ENCODE measurements around the gene LSMEM2.
"Not testable (repeated sequence)": the region's sequence is repeated elsewhere in the genome, so short reads cannot be mapped to it uniquely, and the experiment has no call there.

LSMEM2 gene

GRCh38 chr3:50241713-50242380, 37.0 kb upstream of the LSMEM2 start:
- Mint-ChIP-seq H3K27ac (peak overlapping the region; percentile 96), H3K36me3 (no peaks in the 10 kb centered on the region), H3K9me3 (ENCODE audit: low read depth) (no peaks in the 10 kb centered on the region), H3K27me3 (no peaks in the 10 kb centered on the region), H3K4me3 (peak overlapping the region; percentile 40), H3K4me1 (ENCODE audit: low read depth) (peaks cover 72% of the 10 kb centered on the region)

DNA sequence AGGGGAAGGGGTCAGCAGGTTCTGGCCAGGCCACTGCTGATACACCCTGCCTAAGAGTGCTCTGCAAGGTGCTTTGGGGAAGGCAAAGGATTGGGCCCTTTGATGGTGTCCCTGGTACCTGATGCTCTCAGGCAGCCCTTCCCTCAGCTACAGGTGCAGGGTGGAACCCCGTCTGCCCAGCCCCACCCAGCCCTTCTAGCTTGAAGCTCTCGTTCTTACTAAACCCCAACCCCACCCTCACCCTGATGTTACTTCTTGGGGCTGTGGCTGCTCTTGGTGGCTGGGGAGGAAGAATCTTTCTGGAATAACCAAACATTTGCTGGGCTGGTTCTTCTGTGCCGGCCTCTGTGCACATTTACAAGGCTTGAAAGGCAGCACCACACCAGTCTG, 36.5 kb upstream of the LSMEM2 start:
- Mint-ChIP-seq H3K4me3 (peak overlapping the region; percentile 69), H3K27me3 (no peaks in the 10 kb centered on the region), H3K4me1 (ENCODE audit: low read depth) (peaks cover 77% of the 10 kb centered on the region), H3K9me3 (ENCODE audit: low read depth) (no peaks in the 10 kb centered on the region), H3K27ac (peak overlapping the region; percentile 96), H3K36me3 (no peaks in the 10 kb centered on the region)

- H3K36me3 Mint-ChIP-seq, result no peaks in the 10 kb centered on the region
Measured at GRCh38 chr3:50242851-50243542, 35.9 kb upstream of the LSMEM2 start.

DNA sequence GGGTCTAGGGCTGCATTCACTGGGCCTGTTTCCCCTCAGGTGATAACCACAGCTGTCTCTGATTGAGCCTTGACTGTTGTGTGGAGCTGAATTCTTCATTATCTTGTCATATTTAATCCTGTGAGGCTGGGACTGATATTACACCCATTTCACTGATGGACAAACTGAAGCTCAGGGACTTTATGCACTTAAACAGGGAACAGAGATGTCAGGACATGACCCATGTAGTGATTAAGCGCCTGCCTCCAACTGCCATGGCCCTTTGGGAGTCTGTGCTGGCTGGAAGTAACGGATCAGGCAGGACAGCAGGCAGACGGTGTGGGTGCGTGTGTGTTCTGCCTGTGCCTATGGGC, 35.4 kb upstream of the LSMEM2 start:
- H3K27me3 Mint-ChIP-seq, result no peaks in the 10 kb centered on the region
- H3K27ac Mint-ChIP-seq, result peak overlapping the region; percentile 81
- H3K36me3 Mint-ChIP-seq, result no peaks in the 10 kb centered on the region
- H3K4me1 Mint-ChIP-seq (ENCODE audit: low read depth), result peaks cover 79% of the 10 kb centered on the region
- no peaks in the 10 kb centered on the region for H3K9me3 Mint-ChIP-seq (ENCODE audit: low read depth)
- H3K4me3 Mint-ChIP-seq, result no peak overlapping the region

More at GRCh38 chr3:50242851-50243542, 35.9 kb upstream of the LSMEM2 start:
- H3K27ac Mint-ChIP-seq, result peak overlapping the region; percentile 96
- H3K4me3 Mint-ChIP-seq, result peak overlapping the region; percentile 69
- H3K9me3 Mint-ChIP-seq (ENCODE audit: low read depth), result no peaks in the 10 kb centered on the region
- no peaks in the 10 kb centered on the region for H3K27me3 Mint-ChIP-seq
- H3K4me1 Mint-ChIP-seq (ENCODE audit: low read depth), result peaks cover 78% of the 10 kb centered on the region

DNA sequence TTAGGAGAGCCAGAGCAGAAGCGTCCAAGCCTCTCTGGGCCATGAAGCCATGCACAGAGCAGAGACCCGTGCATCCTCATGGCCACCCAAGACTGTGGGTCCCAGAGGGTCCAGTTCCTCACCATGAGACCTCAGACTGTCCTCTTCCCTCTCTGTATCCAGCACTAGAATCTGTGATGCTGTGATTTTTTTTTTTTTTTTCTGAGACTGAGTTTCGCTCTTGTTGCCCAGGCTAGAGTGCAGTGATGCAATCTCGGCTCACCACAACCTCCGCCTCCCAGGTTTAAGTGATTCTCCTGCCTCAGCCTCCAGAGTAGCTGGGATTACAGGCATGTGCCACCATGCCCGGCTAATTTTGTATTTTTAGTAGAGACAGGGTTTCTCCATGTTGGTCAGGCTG, 34.1 kb upstream of the LSMEM2 start:
- H3K4me1 Mint-ChIP-seq (ENCODE audit: low read depth), result peaks cover 75% of the 10 kb centered on the region
- H3K27ac Mint-ChIP-seq, result peak overlapping the region; percentile 97
- H3K36me3 Mint-ChIP-seq; H3K9me3 Mint-ChIP-seq (ENCODE audit: low read depth); H3K27me3 Mint-ChIP-seq: not testable (repeated sequence)
- peak overlapping the region; percentile 66 for H3K4me3 Mint-ChIP-seq

DNA sequence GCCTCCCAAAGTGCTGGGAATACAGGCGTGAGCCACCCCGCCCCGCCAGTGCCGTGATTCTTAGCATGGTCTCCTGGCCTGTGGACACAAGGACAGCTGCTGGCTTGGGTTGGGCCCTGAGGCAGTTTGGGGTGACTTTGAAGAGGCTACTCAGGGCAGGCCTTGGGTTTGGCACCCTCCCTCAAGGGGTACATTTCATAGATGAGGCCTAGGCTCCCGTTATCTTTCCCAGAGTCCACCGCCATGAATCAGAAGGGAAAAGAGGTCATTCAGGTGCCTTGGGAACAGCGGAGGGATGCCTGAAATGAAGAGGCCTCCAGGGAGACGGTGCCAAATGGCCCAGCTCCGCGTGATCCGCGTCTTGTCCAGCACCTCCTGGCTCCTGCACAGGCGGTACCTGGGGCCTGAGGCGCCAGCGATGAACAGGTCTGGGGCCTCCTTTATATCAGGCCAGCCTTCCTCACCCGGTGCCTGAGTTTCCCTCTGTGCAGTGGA, 33.6 kb upstream of the LSMEM2 start:
- Mint-ChIP-seq H3K36me3 (no peaks in the 10 kb centered on the region), H3K4me3 (peak overlapping the region; percentile 66), H3K9me3 (ENCODE audit: low read depth) (no peaks in the 10 kb centered on the region), H3K27ac (peak overlapping the region; percentile 97), H3K27me3 (no peaks in the 10 kb centered on the region), H3K4me1 (ENCODE audit: low read depth) (peaks cover 75% of the 10 kb centered on the region)

GRCh38 chr3:50245831-50246516, 32.9 kb upstream of the LSMEM2 start:
- H3K9me3 Mint-ChIP-seq (ENCODE audit: low read depth), result no peaks in the 10 kb centered on the region
- H3K4me3 Mint-ChIP-seq, result peak overlapping the region; percentile 85
- H3K36me3 Mint-ChIP-seq, result no peaks in the 10 kb centered on the region
- H3K27me3 Mint-ChIP-seq, result no peaks in the 10 kb centered on the region
- peak overlapping the region; percentile 97 for H3K27ac Mint-ChIP-seq
- peaks cover 72% of the 10 kb centered on the region for H3K4me1 Mint-ChIP-seq (ENCODE audit: low read depth)

- H3K4me3 Mint-ChIP-seq, result peak overlapping the region; percentile 85
- peaks cover 72% of the 10 kb centered on the region for H3K4me1 Mint-ChIP-seq (ENCODE audit: low read depth)
- no peaks in the 10 kb centered on the region for H3K9me3 Mint-ChIP-seq (ENCODE audit: low read depth)
- H3K27ac Mint-ChIP-seq, result peak overlapping the region; percentile 97
- no peaks in the 10 kb centered on the region for H3K36me3 Mint-ChIP-seq
- H3K27me3 Mint-ChIP-seq, result no peaks in the 10 kb centered on the region
Measured at GRCh38 chr3:50246517-50246954, 32.4 kb upstream of the LSMEM2 start.

DNA sequence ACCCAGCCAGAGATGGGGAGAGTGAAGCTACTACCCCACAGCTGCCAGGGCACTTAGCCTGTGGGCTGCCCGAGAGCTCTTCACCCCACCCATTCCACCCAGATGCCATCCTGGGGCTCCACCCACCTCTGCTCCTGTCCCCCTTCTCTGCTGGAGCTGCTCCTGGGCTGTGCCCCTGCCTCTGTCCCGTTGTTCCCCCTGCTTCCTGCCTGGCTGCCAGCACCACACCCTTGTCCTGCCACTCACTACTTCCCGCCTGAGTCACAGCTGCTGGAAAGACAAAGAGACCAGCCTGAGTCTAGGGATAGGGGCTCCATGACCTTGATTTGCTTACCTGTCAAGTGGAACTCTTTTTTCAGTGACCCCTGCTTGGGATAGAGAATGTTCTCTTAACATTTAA, 30.5 kb upstream of the LSMEM2 start:
- Mint-ChIP-seq H3K4me3 (peak overlapping the region; percentile 56), H3K27ac (peak overlapping the region; percentile 94), H3K27me3 (no peaks in the 10 kb centered on the region), H3K4me1 (ENCODE audit: low read depth) (peaks cover 59% of the 10 kb centered on the region), H3K36me3 (no peaks in the 10 kb centered on the region), H3K9me3 (ENCODE audit: low read depth) (no peaks in the 10 kb centered on the region)

DNA sequence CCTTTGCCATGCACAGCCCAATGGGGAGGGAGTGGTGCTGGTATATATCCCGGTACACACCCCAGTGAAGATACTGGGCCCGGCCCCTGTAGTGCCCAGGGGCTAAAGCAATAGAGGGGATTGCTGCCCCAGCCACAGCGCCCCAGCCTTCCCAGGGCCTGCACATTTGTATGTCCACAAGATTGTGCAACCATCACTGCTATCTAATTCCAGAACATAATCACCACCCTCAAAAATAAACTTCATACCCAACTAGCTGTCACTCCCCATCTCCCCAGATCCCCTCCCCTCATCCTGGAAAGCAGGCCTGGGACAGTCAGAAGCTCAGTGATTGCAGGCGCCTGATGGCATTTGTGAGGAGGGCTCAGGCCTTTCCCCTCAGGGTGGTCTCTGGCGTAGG, 29.4 kb upstream of the LSMEM2 start:
- Mint-ChIP-seq H3K9me3 (ENCODE audit: low read depth) (no peaks in the 10 kb centered on the region), H3K27ac (peak overlapping the region; percentile 94), H3K4me1 (ENCODE audit: low read depth) (peaks cover 53% of the 10 kb centered on the region), H3K36me3 (no peaks in the 10 kb centered on the region), H3K4me3 (no peak overlapping the region), H3K27me3 (no peaks in the 10 kb centered on the region)

DNA sequence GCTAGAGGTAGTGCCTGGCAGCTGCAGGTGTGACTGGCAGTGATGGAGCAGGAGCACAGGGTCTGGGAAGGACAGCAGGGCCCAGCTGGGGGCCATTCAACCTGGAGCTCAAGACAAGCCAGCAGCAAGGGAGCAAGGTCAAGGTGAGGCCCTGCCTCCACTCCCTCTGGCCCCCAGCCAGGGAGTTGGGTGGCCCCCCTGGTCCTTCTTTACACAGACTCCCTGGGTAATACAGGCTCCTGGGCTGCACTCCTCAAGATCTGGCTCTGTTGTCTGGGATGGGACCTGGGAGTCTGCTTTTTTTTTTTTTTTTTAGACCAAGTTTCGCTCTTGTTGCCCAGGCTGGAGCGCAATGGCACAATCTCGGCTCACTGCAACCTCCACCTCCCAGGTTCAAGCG, 28.4 kb upstream of the LSMEM2 start:
- H3K27me3 Mint-ChIP-seq, result no peaks in the 10 kb centered on the region
- no peaks in the 10 kb centered on the region for H3K36me3 Mint-ChIP-seq
- H3K27ac Mint-ChIP-seq, result peak overlapping the region; percentile 94
- H3K4me1 Mint-ChIP-seq (ENCODE audit: low read depth), result peaks cover 46% of the 10 kb centered on the region
- no peaks in the 10 kb centered on the region for H3K9me3 Mint-ChIP-seq (ENCODE audit: low read depth)
- no peak overlapping the region for H3K4me3 Mint-ChIP-seq

- Mint-ChIP-seq H3K27ac (peak overlapping the region; percentile 81), H3K4me1 (ENCODE audit: low read depth) (peaks cover 41% of the 10 kb centered on the region), H3K9me3 (ENCODE audit: low read depth) (no peaks in the 10 kb centered on the region), H3K27me3 (no peaks in the 10 kb centered on the region), H3K4me3 (no peak overlapping the region), H3K36me3 (no peaks in the 10 kb centered on the region)
Measured at GRCh38 chr3:50251220-50251619, 27.7 kb upstream of the LSMEM2 start.

DNA sequence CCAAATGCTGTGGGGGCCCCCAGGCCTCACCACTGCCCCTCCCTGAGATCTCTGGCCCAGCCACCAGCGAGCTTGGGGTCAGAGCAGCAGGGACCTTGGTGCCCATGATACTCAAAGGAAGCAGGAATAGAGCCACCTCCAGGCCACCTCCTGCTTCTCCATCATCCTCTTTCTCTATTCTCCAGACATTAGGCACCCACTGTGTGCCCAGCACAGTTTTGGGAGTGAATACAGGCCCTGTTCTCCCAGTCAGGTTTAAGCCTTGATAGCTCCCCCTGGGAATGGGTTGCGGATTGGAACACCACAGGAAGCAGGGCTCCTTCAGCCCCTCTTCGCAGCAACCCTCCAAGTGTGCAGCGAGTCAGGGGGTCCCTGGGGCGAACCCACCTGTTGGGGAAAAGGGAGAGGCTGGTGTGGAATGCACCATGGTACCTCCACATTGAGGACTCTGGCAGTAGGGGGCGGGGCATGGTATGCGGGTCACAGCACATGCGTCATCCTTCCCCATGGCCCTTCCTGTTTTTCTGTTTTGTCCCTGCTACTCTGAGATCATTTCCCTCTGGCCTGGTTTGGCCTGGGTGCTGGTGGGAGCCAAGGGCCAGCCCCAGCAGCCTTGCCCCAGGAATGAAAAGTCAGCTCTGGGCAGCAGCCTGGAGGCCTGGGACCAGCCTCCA, 24.2 kb upstream of the LSMEM2 start:
- no peaks in the 10 kb centered on the region for H3K9me3 Mint-ChIP-seq (ENCODE audit: low read depth)
- peaks cover 4% of the 10 kb centered on the region for H3K36me3 Mint-ChIP-seq
- peaks cover 23% of the 10 kb centered on the region for H3K4me1 Mint-ChIP-seq (ENCODE audit: low read depth)
- H3K27ac Mint-ChIP-seq, result no peak overlapping the region
- no peaks in the 10 kb centered on the region for H3K27me3 Mint-ChIP-seq
- H3K4me3 Mint-ChIP-seq, result no peak overlapping the region

GRCh38 chr3:50255251-50255615, 23.7 kb upstream of the LSMEM2 start:
- Mint-ChIP-seq H3K36me3 (peaks cover 4% of the 10 kb centered on the region), H3K4me3 (no peak overlapping the region), H3K27ac (no peak overlapping the region), H3K9me3 (ENCODE audit: low read depth) (no peaks in the 10 kb centered on the region), H3K27me3 (no peaks in the 10 kb centered on the region), H3K4me1 (ENCODE audit: low read depth) (peaks cover 18% of the 10 kb centered on the region)

All from activated naive CD8-positive, alpha-beta T cell (primary cell).